Measurements from ENCODE around the gene GALNT14.

- TF ChIP-seq POLR2A (IDR thresholded peaks at IDR 0.05; ENCODE audit: low read length) (no peak), GATA1 (IDR thresholded peaks at IDR 0.05; ENCODE audit: low read depth, low read length) (no peak)
Measured at GRCh38 chr2:31057691-31058090, 80.5 kb downstream of the GALNT14 start.

Measured in erythroblast (primary cell).